ENCODE data around the gene KIRREL2.
"Not testable (repeated sequence)": the region's sequence is repeated elsewhere in the genome, so short reads cannot be mapped to it uniquely, and the experiment has no call there.

KIRREL2 gene

DNA sequence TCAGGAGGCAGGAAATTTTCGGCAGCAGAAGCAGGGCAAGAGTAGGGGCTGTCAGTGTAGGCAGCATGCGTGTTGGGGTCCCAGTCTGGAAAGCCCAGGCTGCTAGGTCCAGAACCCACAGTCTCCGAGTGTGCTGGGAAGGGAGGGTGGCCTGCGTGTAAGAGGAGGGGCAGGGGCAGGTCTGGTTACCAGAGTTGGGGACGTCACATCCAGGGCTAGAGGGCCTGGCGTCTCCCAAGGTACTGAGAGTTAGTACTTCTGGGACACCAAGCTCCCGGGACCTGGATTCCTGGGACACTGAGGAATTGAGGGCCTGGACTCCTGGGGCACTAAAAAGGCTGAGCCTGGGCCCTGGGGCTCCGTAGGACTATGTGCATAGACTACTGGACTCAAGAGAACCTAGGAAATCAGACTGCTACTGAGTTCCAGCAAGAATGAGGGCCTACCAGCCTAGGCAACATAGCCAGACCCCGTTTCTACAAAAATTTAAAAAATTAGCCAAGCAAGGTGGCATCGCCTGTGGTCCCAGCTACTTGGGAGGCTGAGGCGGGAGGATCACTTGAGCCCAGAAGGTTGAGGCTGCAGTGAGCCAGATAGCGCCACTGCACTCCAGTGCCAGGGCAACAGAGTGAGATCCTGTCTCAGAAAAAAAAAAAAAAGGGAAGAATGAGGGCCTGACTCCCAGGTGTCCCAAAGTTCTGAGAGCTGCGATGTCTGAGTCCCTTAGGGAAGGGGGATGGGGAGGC is 41.2 kb downstream of the KIRREL2 start:
- no peak for DNase-seq (ENCODE audit: low read depth in 2 of 2)

DNA sequence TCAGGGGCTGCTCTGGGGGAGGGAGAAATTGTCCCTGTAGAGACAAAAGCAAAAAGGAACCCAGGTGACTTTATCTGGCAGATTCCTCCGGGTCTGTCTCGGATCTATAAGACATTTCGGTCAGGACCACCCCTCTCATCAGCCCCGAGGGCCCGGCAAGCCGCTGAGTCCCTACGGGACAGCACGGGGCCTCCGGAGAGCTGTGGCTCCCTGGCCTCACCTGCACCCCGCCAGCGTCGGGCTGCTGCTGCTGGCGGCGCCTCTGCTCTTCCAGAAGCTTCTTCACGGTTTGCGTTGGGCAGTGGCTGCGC is 41.7 kb downstream of the KIRREL2 start:
- no peak for DNase-seq (ENCODE audit: low read depth in 2 of 2)

DNA sequence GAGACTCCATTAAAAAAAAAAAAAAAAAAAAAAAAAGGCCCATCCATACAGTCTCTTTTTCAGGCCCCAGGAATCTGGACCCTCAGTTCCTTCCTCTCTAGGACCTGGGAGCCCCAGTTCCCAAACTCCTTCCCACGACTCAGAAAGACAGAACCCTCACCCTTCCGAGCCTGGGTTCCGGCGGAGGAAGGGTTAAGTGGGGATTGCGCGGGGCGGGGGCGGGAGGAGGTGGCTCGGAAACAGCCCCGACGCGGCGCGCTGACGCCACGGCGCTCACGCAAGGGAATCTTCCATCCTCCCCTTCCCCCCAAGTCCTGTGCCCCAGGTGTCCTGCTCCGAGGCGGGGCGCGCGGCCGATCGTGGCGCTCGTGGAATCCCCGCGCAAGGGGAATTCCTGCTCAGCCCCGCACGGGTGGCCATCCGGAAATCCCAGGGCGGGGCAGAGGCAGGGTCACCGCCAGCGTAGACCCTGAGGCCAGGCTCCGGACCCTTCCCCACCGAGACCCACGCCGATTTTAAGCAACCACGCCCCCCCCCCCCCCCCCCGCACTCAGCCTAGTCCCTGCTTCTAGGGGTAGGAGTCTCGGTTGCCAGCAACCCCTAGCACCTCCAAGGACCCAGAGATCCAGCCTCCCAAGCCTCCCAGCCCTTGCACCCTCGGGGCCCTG is 43.0 kb downstream of the KIRREL2 start:
- peak; percentile 71 to 77 for DNase-seq (ENCODE audit: low read depth in 2 of 2)

DNA sequence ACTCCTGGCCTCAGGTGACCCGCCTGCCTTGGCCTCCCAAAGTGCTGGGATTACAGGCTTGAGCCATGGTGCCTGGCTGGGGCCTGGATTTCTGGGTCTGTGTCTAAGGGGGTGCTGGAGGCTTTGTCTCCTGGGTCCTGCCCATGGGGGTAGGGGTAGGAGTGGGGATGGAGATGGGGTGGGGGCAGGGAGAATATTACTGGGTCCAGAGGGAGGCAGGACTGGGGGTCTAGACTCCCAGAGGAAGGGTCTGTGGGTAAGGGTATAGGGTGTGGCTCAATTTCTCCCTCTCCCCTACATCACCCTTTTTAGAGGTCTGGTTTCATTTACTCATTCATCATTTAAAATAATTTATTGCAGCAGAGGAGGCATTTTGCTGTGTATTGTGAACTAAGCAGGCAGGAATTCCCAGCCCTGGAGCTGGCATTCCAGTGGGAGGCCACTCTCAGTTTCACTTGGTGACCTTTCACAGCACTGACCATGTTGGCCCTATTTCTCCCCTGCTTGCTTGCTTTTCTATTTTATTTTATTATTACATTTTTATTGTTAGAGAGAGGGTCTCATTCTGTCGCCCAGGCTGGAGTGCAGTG is 44.4 kb downstream of the KIRREL2 start:
- no peak for DNase-seq (ENCODE audit: low read depth in 2 of 2)

DNA sequence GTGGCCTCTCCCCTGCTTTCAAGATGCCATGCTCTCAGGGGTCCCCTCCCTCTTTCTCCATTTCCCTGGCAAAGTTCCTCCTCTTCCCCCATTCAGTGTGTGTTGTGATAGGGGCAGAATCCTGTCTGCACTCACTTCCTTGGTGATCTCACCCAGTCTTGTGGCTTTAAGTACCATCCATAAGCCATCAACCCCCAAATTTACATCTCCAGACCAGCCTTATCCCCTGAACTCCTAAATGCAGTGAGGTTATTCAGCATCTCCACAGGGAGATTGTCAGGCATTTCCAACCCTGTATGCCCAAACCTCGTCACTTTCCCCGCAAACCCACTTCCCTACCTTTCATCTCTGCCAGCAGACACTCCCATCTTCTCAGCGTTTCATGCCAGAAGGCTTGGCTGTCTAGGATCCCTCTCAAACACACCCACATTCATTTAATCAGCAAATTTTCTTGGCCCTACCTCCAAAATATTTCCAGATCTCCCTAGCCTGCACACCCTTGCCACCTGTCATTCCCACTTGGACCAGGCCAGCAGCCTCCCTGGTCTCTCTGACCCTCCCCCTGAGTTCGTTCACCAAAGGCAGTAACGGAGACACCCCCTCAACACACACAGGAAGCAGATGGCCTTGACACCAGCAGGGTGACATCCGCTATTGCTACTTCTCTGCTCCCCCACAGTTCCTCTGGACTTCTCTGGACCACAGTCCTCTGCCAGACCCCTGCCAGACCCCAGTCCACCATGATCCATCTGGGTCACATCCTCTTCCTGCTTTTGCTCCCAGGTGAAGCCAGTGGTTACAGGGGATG is 45.3 kb downstream of the KIRREL2 start, which contains the start of gene HCST:
TSS of gene HCST (plus strand) at position 676 of the 808 bp plus-strand sequence. CDS start at position 741, 65 bp downstream.
- no peak for DNase-seq (ENCODE audit: low read depth in 2 of 2)

DNA sequence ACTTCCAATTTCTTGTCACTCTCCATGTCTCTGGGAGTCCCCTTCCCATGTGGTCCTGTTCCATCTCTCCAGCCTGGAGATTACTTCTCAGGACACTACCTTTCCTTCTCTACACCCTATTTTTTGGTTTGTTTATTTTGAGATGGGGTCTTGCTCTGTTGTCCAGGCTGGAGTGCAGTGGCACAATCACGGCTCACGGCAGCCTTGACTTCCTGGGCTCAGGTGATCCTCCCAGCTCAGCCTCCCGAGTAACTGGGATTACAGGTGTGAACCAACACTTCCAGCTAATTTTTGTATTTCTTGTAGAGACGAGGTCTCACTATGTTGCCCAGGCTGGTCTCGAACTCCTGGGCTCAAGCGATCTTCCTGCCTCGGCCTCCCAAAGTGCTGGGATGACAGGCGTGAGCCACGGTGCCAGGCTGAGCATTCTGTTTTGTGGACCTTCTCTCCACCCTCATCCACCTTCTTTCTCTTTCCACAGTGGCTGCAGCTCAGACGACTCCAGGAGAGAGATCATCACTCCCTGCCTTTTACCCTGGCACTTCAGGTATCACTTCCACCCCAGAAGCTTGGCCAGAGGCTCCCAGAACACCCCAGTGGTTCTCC is 46.3 kb downstream of the KIRREL2 start:
- DNase-seq (ENCODE audit: low read depth in 2 of 2), result no peak

DNA sequence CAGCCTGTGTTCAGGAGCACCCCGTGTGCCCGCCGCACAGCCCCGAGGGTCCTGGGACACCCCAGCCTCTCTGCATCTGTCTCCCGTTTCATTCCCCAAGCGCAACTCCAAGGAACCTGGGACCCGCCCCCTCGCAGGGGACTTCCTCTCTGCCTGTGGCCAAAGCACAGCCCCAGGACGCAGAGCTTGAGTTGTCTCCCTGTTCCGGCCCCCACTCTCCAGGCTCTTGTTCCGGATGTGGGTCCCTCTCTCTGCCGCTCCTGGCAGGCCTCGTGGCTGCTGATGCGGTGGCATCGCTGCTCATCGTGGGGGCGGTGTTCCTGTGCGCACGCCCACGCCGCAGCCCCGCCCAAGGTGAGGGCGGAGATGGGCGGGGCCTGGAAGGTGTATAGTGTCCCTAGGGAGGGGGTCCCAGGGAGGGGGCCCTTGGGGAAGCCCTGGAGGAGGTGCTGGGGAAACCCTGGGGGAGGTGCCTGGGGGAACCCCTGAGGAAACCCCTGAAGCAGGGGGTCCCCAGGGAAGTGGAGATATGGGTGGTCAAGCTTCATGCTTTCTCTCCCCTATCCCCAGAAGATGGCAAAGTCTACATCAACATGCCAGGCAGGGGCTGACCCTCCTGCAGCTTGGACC is 47.0 kb downstream of the KIRREL2 start:
- peak; percentile 74 to 82 for DNase-seq (ENCODE audit: low read depth in 2 of 2)

DNA sequence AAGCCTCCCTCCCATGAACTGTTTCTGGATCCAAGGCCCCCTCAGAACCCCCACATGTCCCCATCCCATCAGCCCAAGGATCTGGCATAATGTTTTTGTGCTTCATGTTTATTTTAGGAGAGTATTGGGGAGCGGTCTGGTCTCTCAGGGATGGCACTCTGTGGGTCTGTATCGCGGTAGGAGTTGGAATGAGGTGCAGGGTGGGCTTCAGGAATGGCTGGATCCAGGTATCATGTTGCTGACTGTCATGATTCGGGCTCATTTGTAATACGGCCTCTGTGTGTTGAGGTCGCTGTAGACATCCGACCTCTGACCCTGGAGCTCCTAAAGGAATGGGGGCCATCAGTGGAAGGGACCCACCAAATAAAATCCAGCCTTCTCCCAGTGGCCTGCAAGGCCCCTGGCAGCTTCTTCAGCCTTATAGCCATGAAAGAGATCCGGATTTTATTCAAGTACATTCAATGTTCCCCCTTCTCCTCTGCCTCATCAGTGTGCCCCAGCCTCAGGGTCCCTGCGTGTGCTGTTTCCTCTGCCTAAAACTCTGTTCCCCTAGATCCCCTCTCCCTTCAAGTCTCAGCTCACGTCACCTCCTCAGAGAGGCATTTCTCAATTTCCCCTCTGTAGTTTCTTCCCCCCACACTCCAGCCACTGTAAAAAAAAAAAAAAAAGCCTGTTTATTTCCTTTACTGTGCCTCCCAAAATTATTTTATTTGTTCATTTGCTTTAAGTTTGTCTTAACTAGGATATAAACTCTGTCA is 47.8 kb downstream of the KIRREL2 start:
- DNase-seq (ENCODE audit: low read depth in 2 of 2), result no peak

DNA sequence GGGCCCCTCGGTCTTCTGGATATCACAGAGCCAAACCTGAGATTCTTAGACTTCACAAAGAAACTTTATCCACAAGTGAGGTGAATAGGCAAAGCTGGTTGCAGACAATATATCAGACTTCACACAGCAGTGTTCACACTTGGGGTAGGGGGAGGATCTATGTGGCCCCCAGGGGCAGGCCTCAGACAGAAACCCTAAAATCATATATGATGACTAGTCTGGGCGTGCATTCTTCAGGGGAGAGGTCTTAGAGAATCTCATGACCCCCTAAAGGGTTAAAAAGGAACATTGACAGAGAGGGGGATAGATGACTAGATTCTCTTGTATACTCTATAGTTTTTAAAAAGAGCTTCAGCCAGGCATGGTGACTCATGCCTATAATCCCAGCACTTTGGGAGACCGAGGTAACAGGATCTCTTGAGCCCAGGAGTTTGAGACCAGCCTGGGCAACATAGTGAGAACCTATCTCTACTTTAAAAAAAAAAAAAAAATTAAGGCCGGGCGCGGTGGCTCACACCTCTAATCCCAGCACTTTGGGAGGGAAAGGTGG is 48.5 kb downstream of the KIRREL2 start:
- no peak for DNase-seq (ENCODE audit: low read depth in 2 of 2)

DNA sequence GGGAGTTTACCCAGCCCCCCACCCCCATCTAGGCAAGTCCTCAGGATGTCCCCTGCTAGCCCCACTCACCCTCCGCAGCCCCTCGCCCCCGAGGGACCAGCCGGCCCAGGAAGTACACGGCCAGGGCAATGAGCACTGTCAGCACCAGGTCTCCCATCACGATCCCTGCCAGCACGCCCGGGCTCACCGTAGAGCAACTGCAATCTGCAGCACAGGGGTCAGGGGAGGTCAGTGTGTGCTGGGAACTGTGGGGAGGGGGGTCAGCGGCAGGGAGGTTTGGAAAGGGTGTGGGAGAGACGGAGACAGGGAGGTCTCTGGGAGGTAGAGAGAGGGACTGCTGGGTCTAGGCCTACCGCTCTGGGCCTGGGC is 50.6 kb downstream of the KIRREL2 start:
- no peak for DNase-seq (ENCODE audit: low read depth in 2 of 2)

DNA sequence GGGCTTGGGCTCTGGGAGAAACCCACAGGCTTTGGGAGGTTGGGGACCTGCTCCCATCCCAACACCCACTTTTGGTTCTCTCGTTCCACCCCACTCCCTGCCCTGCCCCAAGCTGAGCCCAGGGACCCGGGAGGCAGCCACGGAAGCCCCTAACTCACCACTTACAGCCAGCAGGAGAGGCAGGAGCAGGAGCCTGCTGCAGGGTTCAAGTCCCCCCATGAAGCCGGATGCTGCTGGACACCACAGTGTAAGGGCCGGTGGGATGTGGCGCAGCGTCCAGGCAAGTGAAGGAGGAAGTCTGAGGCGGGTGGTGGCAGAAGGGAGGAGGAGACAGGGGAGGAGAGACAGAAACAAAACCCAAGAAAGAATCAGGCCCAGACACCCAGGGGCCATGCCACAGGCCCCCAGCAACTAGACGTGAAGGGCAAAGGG is 51.3 kb downstream of the KIRREL2 start, which contains the start of gene TYROBP:
TSS of gene TYROBP (minus strand) at position 286 of the 432 bp plus-strand sequence. CDS start at position 219, 67 bp downstream.
- DNase-seq (ENCODE audit: low read depth in 2 of 2), result no peak

DNA sequence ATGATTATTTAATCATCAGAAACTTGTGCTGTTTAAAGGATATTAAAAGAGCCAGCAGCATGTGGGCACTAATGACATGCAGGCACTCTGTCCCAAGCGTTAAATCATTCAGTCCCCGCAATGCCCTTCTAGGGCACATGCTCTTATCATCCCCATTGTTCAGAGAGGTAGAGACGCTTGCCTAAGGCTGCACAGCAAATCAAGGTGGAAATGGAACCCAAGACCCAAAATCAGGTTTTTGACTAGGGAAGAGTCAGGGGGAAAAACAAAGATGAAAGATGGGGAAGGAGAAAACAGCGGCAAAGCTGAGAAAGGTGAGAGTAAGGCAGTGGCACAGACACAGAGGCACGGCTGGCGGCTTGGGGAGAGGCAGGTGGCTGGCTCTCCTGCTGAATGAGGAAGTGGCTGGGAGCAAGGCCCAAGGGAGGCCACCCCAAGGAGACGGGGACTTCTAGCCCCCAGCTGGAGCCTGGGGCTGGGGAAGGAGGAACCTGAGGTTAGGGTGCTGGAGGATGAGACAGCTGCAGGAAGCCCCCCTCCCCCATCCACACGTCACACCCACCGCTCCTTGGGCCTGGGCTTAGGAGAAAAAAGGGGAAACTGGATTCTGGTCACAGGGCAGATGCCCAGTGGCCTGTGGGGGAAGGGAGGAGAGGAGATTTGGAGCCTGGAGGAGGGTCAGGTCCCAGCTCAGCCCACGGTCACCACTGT is 52.4 kb downstream of the KIRREL2 start:
- no peak for DNase-seq (ENCODE audit: low read depth in 2 of 2)

DNA sequence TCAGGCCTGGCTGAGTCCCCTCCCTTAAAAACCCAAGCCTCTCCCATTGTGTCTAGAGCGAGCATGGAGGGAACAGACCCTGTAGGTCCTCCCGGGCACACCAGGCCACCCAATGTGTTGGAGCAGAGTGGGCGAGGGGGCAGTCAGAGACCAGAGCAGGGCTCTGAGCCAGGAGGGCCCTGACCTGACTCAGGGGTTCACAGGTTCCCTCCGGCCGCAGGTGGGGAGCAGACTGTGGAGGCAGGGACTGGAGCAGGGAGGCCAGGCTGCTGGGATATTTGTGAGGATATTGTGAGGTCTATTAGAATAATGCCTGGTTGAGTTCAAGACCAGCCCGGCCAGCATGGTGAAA is 52.9 kb downstream of the KIRREL2 start:
- DNase-seq (ENCODE audit: low read depth in 2 of 2), result no peak

DNA sequence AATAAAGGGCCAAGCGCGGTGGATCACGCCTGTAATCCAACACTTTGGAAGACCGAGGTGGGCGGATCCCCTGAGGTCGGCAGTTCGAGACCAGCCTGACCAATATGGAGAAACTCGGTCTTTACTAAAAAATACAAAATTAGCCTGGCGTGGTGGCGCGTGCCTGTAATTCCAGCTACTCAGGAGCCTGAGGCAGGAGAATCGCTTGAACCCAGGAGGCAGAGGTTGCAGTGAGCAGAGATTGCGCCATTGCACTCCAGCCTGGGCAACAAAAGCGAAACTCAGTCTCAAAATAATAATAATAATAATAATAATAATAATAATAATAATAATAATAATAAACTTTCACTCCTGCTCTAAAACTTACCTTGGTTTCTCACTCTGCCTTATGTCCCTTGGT is 53.6 kb downstream of the KIRREL2 start:
- not testable (repeated sequence) for DNase-seq (ENCODE audit: low read depth in 2 of 2)

DNA sequence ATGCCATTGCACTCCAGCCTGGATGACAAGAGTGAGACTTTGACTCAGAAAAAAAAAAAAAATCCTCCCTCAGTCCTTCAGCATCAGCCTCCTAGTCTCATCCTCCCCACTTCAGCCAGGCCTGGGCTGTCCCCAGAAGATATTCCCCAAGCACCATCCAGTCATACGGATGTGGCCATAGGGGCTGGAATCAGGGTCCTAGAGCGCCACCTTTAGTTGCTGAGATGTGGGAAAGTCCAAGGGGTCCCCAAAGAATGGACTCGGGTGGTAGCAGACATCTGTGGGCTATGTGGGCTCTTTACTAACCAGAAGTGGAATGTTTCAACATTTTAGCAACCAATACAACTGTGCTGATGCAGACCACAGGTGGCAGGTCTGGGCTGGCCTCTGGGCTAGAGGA is 54.5 kb downstream of the KIRREL2 start:
- DNase-seq (ENCODE audit: low read depth in 2 of 2), result no peak

DNA sequence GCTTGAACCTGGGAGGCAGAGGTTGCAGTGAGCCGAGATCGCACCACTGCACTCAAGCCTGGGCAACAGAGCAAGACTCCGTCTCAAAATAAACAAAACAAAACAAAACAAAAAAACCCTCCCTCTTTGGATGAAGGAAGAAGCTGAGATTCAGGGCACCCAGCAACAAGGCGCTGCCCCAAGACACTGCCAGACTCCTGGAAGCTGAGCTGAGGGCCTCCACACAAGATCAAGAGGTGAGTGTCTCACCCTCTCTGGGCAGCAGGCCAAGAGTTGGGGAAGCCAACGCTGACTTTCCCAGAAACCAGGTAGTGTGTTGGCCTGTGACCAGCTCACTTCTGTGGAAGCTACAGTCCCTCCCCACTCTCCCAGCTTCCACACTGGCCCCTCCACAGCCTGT is 55.1 kb downstream of the KIRREL2 start:
- no peak for DNase-seq (ENCODE audit: low read depth in 2 of 2)

DNA sequence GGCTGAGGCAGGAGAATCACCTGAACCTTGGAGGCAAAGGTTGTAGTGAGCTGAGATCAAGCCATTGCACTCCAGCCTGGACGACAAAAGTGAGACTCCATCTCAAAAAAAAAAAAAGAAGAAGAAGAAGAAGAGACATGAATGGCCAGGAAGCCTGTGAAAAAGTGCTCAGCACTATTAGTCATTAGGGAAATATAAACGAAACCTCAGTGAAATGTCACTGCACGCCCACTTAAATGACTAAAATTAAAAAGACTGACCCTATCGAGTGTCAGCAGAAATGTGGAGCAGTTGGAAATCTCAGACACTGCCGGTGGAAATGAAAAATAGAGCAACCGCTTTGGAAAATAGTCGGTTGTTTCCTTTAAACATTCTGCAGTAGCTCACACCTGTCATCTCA is 56.9 kb downstream of the KIRREL2 start:
- no peak for DNase-seq (ENCODE audit: low read depth in 2 of 2)

DNA sequence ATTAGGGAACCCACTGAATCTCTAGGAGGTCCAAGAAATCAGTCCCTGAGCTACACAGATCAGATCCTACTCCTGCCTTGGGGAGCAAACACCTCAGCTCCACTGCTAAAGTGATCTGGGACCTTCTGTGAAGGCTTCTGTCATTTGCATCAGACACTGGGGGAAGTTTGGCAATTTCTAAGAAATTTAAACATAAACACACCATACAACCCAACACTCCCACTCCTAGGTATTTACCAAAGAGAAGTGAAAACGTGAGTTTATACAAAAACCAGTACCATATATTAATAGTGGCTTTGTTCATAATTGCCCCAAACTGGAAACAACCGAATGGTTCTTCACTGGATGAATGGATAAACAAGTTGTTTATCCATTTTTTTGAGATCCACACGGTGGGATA is 58.7 kb downstream of the KIRREL2 start:
- DNase-seq (ENCODE audit: low read depth in 2 of 2), result no peak
